GM19328 (cell line): ENCODE data around the gene PIGC.
"Not testable (repeated sequence)": the region's sequence is repeated elsewhere in the genome, so short reads cannot be mapped to it uniquely, and the experiment has no call there.

Experiments
- ATAC-seq: cut with Tn5 transposase; IDR thresholded peaks from one replicate; pipeline ENCODE4 v1.9.1; 2021; ENCODE audit warnings: mild to moderate bottlenecking, moderate library complexity; ENCODE audit not compliant: unreplicated experiment

Gene PIGC

DNA sequence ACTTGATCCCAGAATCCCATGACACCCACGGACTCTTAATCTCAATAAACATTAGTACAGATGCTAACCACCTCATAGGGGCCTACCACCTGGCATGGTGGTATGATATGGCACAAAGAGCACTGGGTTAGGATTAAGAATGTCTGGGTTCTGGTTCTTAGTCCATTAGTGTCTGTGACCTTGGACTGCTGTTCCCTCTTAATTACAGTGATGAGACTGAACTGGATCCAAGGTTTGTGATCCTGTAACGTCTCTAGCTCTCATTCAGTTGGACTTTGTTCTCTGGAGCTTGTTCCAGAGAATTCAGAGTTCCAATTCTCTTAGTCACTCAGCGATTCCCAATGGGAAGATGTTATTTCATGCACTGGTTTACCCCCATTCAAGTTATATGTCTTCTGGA is 23.6 kb upstream of the PIGC start:
- no peak for ATAC-seq

DNA sequence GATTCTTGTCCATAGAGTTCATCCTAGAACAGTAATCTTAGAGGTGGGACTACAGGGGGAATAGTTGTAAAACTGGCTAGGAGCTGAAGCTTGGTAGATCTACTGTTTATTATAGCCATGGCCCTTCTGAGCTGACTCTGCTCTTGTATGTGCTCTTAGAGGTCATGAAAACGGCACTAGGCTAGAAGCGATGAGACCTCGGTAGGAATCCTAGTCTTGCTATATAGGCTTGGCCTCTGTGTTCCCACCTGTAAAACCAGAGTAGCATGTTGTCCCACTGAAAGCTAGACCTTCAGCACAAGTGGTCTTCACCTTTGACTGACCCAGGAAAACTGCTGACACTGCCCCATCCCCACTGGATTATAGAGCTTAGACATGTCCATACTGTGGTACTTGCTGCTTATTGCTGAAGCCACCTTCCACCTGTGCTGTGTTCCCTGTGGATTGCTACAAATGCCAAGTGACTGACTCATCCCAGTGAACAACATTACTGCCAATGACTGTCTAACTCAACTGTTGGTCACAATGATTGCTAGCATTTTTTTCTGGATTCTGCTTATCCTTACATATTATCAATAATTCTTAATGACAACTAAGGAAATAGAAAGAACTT is 23.0 kb upstream of the PIGC start:
- no peak for ATAC-seq

DNA sequence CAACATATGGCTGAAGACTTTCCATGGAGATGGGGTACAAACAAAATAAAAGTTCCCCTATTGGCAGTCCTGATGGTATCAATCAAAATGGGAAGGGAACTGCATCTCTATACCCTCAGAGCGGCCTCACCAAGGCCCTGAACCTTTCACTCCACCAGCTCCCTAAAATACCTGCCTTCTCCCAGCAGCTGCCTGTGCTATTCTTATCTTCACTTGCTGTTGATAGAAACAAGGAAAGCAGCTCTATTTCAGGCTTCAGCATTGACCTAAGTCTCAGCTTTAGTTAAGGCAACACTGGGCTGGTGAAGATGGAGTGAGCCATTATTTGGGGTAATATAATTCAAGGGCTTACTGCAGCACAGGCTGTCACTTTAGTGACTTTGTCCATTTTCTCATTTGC is 21.7 kb upstream of the PIGC start:
- ATAC-seq, result no peak

DNA sequence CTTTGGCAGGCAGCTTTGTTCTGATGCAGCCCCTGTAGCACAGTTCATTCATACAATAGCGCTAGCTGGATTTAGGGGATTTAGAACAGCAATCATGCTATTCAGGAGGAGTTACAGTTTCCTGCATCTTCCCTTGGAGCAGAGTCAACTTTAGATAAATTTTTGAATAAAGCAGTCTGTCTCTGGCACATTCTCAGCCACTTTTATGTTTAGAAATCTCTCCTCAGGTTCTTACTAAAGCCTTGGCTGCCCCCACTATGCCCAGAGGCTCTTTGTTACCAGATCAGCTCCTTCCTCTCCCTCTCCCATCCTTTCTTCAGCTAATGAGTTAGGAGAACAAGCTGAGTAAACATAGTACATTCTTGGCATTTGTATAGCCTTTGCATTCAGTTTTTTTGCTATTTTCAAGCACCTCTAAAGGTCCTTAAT is 17.0 kb upstream of the PIGC start:
- ATAC-seq, result no peak

DNA sequence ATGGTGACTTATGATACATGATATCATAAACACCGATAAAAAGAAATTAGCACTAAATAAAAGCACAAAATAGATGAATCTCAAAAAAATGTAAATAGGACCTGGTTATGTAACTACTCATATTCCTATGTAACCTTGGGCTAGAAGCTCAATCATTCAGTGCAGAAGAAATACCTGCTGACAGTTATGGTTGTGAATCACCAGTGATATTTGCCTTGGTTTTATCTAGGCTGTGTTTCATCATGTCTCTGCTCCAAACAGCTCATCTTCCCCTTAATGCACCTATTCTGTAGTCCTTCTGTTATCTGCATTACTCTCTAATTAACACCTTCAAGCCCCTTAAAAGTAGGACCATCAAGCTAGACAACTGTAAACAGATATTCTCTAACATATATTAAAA is 16.3 kb upstream of the PIGC start:
- ATAC-seq, result no peak

DNA sequence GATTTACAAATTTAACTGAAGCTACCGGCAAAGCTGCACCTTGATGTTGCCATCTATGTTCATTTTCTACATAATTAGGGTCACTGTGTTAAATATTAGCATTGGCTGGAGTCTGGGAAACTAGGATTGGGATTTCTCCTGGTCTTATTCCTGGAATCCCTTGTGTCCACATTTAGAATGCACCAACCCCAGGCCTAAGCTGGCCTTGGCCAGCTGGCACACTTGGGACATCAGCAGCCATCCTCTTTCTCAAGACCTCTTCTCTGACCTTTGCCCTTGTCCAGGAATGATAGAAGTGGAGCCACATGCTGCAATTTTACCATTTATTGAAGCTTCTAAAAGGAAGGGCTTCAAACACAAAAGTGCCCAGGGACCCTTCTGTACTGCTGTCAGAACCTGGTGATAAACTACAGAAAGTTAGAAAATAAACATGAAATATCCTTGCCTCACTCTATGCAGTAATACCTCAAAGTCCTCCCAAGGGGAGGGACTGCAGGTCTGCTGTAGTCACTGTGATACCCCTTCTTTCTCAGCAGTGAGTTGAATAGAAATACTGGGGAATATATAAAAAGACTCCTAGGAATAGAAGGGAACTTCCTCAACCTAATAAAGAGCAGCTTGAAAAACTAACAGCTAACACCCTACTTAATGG is 13.7 kb upstream of the PIGC start:
- ATAC-seq, result no peak

DNA sequence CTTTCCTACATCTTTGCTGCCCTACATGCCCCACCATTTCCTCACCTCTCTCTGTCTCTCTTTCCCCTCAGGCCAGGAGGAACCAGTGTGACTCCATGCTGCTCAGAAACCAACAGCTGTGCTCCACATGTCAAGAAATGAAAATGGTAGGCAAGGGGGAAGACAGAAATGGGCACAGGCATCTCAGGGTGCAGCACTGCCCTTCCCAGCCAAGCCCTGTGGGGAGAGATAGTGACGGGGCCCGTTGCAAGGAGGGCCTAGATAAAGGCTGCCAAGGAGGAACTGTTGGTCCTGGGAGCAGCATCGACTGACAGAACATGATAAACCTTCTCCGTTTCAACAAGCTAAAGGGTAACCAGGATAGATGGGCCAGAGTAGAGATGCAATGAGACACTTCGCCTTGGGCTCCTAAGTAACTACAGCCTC is 12.5 kb upstream of the PIGC start:
- no peak for ATAC-seq

DNA sequence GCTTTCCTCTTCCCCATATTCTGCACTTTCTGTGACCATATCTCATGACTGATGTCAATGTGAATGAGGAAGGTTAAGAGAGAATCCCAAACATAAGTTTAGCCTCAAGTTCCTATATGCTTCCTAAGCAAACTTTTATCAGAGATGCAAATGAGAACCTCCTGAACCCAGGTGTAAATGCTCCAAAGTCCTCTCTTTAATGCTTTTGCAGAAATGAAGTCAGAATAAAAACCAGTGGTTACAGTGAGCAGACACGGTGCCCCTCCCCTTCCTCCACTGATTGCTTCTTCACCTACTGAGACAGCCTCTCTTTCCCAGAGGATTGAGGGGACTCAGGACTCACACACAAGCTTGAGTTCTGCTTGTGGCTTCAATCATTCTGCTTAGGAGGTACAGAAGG is 11.6 kb upstream of the PIGC start:
- ATAC-seq, result no peak

DNA sequence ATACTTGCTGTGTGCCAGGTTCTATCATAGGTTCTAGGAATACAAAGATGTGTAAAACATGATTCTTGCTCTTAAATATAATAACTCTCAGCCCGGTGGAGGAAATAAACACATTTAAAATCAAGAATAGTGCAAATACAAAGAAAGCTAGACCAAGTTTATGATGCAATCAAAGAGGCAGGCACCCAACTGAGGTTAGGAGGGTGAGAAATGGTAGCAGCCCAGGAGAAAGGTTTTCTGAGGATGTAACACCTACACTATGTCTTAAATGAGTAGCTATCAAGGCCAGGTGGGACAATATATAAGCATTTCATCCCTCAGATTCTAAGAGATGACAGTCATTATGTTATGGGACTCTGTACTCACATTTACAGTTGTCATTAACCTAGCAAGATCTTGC is 9.7 kb upstream of the PIGC start:
- no peak for ATAC-seq

DNA sequence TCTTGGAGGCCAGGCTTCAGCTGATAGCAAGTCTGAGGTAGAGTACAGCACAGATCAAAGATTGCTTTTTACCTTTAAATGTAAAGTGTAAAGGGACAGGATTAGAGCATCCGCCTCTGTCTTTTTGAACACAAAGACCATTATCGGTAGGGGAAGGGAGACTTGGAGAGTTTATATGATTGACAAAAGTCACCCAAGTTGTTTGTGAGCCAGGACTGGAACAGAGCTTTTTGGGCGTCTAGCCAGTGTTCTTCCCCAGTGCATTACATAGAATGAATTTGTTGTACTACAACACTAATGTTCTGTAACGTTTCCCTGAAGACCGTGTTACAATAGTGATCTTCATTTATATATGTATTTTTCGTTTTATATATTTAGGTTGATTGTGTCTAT is 9.3 kb upstream of the PIGC start:
- ATAC-seq, result no peak

DNA sequence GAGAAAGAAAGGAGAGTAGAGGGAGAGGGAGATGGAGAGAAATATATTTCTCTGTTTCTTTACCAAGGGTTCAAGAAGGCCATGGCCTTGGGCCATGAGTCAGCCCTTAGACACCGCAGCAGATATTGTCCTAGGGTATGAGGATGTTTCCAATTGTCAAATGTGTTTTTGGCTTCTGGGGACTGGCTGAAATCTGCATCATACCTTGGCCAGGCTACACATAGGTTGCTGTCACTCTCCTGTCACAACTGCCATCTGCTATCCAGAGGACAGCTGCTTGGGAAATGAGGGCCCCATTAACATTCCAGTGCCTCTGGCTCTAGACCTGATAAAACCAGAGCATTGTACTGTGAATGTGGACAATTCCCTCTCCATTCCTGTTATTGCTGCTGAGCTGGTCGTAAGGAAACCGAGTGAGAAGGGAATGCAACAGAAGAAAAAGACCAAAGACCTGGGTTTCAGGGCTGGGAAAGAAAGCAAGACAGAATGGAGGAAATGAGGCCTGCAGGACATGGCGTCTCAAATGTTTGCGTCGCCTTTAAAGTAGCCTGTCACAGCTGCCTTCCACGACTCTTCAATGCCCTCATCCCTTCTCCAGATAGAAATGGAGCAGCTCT is 8.8 kb upstream of the PIGC start:
- no peak for ATAC-seq

DNA sequence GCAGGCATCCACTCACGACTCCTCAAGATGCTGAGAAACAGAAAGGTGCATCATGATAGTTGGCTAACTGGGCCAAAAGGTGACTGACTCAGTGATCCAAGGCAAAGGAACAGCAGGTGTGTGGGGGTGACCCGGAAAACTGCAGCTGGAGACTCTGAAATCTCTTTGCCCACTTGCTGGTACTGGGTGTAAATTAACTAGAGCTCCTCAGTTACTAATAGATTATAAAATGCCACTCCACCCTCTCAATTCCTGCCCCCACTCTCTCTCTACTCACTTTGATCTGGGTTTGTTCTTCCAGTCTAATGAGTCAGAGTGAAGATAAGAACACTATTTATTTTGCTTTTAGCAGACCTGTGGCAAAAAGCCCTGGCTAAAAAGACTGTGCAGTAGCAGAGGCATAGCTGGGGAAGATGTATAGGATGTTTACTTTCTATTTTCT is 7.2 kb upstream of the PIGC start:
- ATAC-seq, result no peak

DNA sequence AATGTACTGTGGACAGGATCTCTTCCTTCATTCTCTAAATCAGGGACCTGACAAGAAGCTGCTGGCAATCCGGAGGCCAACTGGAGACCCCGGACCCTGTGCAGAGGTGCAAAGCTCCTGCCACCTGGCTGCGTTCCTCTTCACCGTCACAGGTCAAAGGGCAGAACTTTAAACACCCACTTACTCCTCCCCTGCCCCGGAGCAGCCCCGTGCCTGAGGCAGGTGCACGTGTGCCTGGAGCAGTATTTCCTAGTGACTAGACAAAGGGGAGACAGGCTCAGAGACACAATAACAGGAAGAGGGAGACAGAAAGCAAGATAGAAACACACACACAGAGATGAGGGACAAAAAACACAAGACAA is 6.6 kb upstream of the PIGC start:
- ATAC-seq, result no peak

DNA sequence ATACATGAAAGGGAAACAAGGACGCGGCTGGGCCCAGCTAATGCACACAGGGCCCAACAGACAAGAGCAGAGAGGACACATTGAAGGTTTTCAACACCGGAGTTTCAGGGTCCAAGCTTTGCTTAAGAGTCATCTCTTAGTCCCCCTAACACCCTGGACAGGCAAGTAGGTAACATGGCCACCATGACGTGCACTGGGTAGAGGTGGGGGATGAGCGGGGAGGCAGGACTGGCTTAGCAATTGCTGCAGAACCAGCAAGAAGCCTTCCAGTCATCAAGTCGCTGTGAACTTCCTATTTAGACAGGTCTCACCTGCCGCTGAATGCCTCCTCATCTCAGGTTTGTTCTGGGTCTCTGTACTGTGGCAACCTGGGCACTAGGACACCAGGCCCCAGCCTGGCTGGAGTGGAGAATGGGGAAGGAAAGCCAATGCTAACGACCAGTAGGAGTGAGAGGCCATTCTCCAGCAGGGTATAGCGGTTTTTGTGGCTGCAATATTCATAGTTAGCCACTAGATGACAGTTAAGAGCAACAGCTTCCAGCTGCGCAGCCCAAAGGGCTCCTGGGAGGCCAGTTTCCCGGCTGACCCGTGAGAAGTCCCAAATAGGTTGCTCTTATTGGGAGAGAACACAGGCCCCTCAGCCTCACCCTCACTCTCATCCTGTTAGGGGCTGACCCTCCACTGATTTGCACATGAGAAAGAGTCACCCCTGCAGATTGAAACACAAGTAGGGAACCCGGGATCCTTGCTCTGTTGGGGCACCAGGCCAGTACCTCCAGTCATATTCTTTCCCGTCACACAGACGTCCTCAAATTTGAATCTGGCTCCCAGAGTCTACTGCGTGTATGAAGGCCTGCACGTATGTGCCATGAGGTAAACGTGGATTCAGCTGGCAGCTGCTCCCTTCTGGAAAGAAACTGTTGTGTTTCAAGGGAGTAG is 6.0 kb upstream of the PIGC start:
- ATAC-seq, result no peak

DNA sequence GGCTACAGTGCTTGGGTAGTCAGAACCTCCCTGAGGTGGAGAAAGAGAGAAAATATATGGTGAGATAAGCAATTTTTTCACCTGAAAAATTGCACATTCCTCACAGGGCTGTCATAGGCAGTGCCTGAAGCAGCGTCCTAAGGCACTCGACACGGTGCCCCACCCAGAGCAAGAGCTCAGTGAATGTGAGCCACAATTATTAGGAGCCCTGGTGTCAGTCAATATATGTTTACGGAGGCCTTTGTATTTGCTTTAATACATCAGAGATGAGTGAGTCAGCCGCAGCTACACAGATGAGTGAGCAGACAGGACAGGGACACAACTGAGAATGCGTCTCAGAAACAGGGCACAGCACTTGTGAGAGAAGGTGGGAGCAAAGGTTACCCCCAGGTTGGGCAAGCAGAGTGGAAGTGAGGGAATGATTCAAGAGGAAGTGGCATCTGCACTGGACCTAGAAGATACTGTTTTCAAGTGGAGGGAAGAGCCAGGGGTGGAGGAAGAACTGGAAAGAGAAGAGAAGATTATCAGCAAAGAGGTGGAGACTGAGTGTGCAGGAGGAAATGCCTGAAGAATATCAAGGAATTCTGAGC is 5.2 kb upstream of the PIGC start:
- no peak for ATAC-seq

DNA sequence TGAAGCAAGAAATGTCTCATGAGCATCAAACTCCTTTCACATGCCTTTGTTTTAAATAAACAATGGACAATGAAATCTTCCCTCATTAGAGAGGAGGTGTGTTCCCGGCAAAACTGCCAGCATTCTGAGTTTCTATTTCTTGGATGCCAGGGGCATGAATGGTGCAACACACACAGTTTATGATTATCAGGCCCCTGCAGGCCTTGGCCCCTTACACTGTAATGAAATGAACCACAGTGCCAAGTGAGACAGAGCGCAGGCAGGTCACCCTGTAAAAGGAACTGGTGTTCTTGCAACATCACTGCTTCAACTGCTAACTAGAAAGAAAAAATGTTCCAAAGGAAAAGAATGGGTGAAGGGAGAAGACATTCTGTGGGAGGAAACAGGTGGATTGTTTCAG is 3.8 kb upstream of the PIGC start:
- ATAC-seq, result no peak

DNA sequence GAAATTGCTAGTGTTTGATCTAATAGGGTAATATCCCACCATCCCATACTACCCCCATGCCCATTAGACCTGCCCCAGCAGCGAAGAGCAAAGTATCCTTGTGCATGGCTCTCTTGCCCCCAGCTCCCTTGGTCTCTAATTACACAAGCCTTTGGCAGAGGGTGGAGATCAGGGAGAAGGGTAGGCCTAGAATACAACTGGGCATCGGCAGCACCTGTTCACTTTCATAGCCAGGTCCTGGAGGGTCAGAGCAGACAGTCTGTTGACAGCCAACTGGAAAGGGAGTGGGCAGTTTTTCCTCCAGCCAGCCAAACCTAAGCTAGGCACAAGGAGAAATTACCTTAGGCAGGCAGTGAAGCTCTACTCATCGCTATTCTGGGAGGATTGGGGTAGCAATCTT is 2.7 kb upstream of the PIGC start:
- no peak for ATAC-seq

DNA sequence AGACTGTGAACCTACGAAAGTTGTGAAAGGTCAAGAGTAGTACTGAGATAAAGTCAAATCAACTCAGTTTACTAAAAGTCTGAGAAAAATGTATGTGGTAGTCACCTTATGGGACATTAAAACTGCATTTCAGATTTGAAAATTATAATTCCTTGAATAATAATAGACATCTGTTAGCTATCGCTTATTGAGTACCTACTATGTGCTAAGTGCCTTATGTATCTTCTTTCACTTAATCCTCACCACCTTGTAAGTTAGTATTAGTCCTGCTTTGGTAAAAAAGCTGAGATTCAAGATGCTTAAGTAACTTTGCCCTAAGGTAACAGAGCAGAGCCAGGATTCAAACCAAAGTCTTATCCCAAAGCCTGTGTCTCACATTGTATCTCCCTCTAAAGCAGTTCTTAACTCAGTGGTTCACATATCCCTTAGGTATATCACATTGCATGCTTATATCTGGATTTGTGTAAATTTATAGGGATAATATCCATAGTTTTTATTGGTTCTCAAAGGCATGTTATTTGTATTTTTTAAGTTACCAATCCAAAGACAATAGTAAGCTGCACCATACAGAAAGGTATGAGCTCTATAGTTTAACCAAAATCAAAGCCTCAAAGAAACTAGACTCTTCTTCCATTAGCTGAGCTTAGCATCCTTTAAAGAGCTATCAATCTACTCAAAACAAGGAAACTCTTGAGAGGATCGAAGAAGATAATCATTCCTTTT is 865 bp downstream of the PIGC start:
- ATAC-seq, result no peak

DNA sequence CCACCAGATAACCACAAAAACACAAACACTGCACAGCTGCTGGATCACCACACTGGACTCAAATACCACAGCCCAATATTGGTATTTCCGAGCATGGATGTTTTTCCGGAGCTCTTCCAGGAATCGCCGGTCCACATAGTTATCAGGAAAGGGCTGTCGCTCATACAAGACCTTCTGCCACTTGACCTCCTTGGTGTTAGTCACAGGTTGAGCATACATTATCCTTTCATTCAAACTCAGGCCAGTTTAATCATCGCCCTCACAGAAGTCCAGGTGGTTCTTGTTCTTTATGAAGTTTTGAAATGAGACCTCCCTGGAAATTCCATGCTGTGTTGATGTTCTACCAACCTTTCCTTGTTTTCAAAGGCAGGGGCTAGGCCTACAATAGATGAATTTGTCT is 1.5 kb downstream of the PIGC start:
- ATAC-seq, result no peak

DNA sequence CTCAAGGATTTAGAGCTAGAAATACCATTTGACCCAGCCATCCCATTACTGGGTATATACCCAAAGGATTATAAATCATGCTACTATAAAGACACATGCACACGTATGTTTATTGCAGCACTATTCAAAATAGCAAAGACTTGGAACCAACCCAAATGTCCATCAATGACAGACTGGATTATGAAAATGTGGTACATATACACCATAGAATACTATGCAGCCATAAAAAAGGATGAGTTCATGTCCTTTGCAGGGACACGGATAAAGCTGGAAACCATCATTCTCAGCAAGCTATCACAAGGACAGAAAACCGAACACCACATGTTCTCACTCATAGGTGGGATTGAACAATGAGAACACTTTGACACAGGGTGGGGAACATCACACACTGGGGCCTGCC is 6.7 kb downstream of the PIGC start:
- ATAC-seq, result not testable (repeated sequence)
